ENCODE results near the gene MCMBP.

GRCh38 chr10:119811122-119811521 is 61.5 kb downstream of the MCMBP start:
- TF ChIP-seq, protein P1, sequence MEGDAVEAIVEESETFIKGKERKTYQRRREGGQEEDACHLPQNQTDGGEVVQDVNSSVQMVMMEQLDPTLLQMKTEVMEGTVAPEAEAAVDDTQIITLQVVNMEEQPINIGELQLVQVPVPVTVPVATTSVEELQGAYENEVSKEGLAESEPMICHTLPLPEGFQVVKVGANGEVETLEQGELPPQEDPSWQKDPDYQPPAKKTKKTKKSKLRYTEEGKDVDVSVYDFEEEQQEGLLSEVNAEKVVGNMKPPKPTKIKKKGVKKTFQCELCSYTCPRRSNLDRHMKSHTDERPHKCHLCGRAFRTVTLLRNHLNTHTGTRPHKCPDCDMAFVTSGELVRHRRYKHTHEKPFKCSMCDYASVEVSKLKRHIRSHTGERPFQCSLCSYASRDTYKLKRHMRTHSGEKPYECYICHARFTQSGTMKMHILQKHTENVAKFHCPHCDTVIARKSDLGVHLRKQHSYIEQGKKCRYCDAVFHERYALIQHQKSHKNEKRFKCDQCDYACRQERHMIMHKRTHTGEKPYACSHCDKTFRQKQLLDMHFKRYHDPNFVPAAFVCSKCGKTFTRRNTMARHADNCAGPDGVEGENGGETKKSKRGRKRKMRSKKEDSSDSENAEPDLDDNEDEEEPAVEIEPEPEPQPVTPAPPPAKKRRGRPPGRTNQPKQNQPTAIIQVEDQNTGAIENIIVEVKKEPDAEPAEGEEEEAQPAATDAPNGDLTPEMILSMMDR (IDR thresholded peaks at IDR 0.05), result no peak
- no peak for TF ChIP-seq POLR2A (IDR thresholded peaks at IDR 0.05)
- TF ChIP-seq POLR2AphosphoS5 (IDR thresholded peaks at IDR 0.05), result no peak
